ENCODE data around the gene LOXHD1.

GRCh38 chr18:46464926-46465655, 191.9 kb downstream of the LOXHD1 start:
- TF ChIP-seq CTCF (IDR thresholded peaks at IDR 0.05) (peak in 1 of 3 experiments; percentile 13), POLR2A (IDR thresholded peaks at IDR 0.05; ENCODE audit: low read depth) (no peak), POLR2AphosphoS5 (IDR thresholded peaks at IDR 0.05) (no peak)
